ENCODE measurements around the gene MYL10.

Gene MYL10

GRCh38 chr7:101666741-101667140 lies 37.6 kb upstream of the MYL10 start:
- no peak for TF ChIP-seq CTCF (conservative IDR thresholded peaks at IDR 0.05; ENCODE audit: low read depth, low read length)
- DNase-seq (ENCODE audit: low read depth), result no peak
- H3K4me3 ChIP-seq (ENCODE audit: low read depth, low read length), result no peak overlapping the region

GRCh38 chr7:101666293-101666692 lies 37.2 kb upstream of the MYL10 start:
- no peak for TF ChIP-seq CTCF (conservative IDR thresholded peaks at IDR 0.05; ENCODE audit: low read depth, low read length)
- no peak overlapping the region for H3K4me3 ChIP-seq (ENCODE audit: low read depth, low read length)
- no peak for DNase-seq (ENCODE audit: low read depth)

- DNase-seq (ENCODE audit: low read depth), result no peak
- no peak overlapping the region for H3K4me3 ChIP-seq (ENCODE audit: low read depth, low read length)
- no peak for TF ChIP-seq CTCF (conservative IDR thresholded peaks at IDR 0.05; ENCODE audit: low read depth, low read length)
Observed at GRCh38 chr7:101664893-101665471, 35.9 kb upstream of the MYL10 start.

- no peak overlapping the region for H3K4me3 ChIP-seq (ENCODE audit: low read depth, low read length)
- TF ChIP-seq CTCF (conservative IDR thresholded peaks at IDR 0.05; ENCODE audit: low read depth, low read length), result no peak
- no peak for DNase-seq (ENCODE audit: low read depth)
Observed at GRCh38 chr7:101664436-101664835, 35.3 kb upstream of the MYL10 start.

- TF ChIP-seq CTCF (conservative IDR thresholded peaks at IDR 0.05; ENCODE audit: low read depth, low read length), result no peak
- DNase-seq (ENCODE audit: low read depth), result no peak
- no peak overlapping the region for H3K4me3 ChIP-seq (ENCODE audit: low read depth, low read length)
Observed at GRCh38 chr7:101663747-101664146, 34.7 kb upstream of the MYL10 start.

- H3K4me3 ChIP-seq (ENCODE audit: low read depth, low read length), result no peak overlapping the region
- no peak for DNase-seq (ENCODE audit: low read depth)
- TF ChIP-seq CTCF (conservative IDR thresholded peaks at IDR 0.05; ENCODE audit: low read depth, low read length), result no peak
Observed at GRCh38 chr7:101662447-101662998, 33.4 kb upstream of the MYL10 start.

GRCh38 chr7:101659706-101660105 lies 30.6 kb upstream of the MYL10 start:
- no peak for DNase-seq (ENCODE audit: low read depth)
- TF ChIP-seq CTCF (conservative IDR thresholded peaks at IDR 0.05; ENCODE audit: low read depth, low read length), result no peak
- no peak overlapping the region for H3K4me3 ChIP-seq (ENCODE audit: low read depth, low read length)
